K562 (cell line): ENCODE measurements around the gene IP6K1. TPM values are rescaled to one million over a fixed set of nuclear protein-coding genes. Genes with fewer than 3 reads are reported as not detected.

Experiments
- ATAC-seq: fragments of 200-7000 bp; cut with Tn5 transposase; 3 replicates; pipeline ENCODE4 v1.9.1; 2020; ENCODE audit warnings: moderate library complexity
- BruUV-seq: library from RNA; stranded (reverse); fragments of 400-500 nt; replicated peaks from 2 replicates; lab custom pipeline; 2021; lab: Mats Ljungman, UMichigan
- CTCF ChIA-PET: fragments of 300-600 bp; formaldehyde crosslinking; extraction: SDS; loops from one replicate; lab custom pipeline; 2021; ENCODE audit warnings: low intra/inter-chr PET ratio; lab: Yijun Ruan, JAX
- POLR2A ChIA-PET: fragments of 300-600, 350-650 bp; sonication (Branson Sonifier 250); formaldehyde crosslinking; extraction: SDS; loops from one replicate; lab custom pipeline; 2021; ENCODE audit warnings: antibody characterized with exemption, inconsistent platforms; lab: Yijun Ruan, JAX
- DNase-seq, 4 experiments: peaks; one replicate each; pipeline versions ENCODE4 v3.0.0 to v3.0.0-alpha.2; 2011 to 2018; ENCODE audit warnings: low spot score in 3 of 4, mixed read lengths in 3 of 4; ENCODE audit errors: extremely low read depth in 1 of 4
- FAIRE-seq: peaks from 2 replicates; lab custom pipeline; 2011; peaks lifted over from hg19 to GRCh38; lab: Jason Lieb, UNC
- H2AFZ ChIP-seq: 2 replicates; pipeline ENCODE4 v1.6.0; 2011; ENCODE audit warnings: low read depth, low read length, control low read depth, inconsistent platforms
- H3K27ac ChIP-seq: fragments of 200-600 bp; 3 replicates; pipeline ENCODE4 v1.8.0; 2011; ENCODE audit warnings: low read depth, mild to moderate bottlenecking, control low read depth, inconsistent platforms, low read length, moderate library complexity, mixed read lengths; ENCODE audit errors: extremely low read depth
- H3K27me3 ChIP-seq, 2 experiments: fragments of 300-600 bp in 1 of 2; 2 replicates in 1 of 2; 3 replicates in 1 of 2; pipeline versions ENCODE4 v1.6.0 to v1.8.0; 2011; ENCODE audit warnings: inconsistent platforms in 2 of 2, low read length in 2 of 2, mild to moderate bottlenecking in 1 of 2, mixed read lengths in 1 of 2, moderate library complexity in 1 of 2; ENCODE audit not compliant: control insufficient read depth in 2 of 2, insufficient read depth in 2 of 2
- H3K36me3 ChIP-seq: fragments of 300-600 bp; 3 replicates; pipeline ENCODE4 v1.8.0; 2011; ENCODE audit warnings: mild to moderate bottlenecking, low read length, inconsistent platforms; ENCODE audit not compliant: control insufficient read depth, insufficient read depth
- H3K4me1 ChIP-seq, 2 experiments: fragments of 200-600 bp in 1 of 2; replicated peaks in 1 of 2; 2 replicates in 1 of 2; 3 replicates in 1 of 2; pipeline versions ENCODE4 v1.5.1 to v1.8.0; 2011; ENCODE audit warnings: inconsistent platforms in 2 of 2, low read length in 2 of 2, mild to moderate bottlenecking in 1 of 2, mixed read lengths in 1 of 2, moderate library complexity in 1 of 2; ENCODE audit not compliant: control insufficient read depth in 2 of 2, insufficient read depth in 2 of 2
- H3K4me2 ChIP-seq: 2 replicates; pipeline ENCODE4 v1.6.1; 2011; ENCODE audit warnings: low read length, control low read depth, inconsistent platforms, mixed read lengths; ENCODE audit not compliant: insufficient read depth
- H3K4me3 ChIP-seq: fragments of 200-600 bp; sonication (generic), shearing (Covaris generic); 2 replicates; pipeline ENCODE4 v1.5.1; 2016; ENCODE audit warnings: control low read depth, inconsistent platforms
- H3K79me2 ChIP-seq: fragments of 200-600 bp; 3 replicates; pipeline ENCODE4 v1.8.0; 2011; ENCODE audit warnings: low read length, inconsistent platforms; ENCODE audit not compliant: control insufficient read depth, insufficient read depth
- H3K9ac ChIP-seq, 2 experiments: 2 replicates each; pipeline versions ENCODE4 v1.6.0 to v1.6.1; 2011; ENCODE audit warnings: low read depth in 2 of 2, low read length in 2 of 2, control low read depth in 1 of 2, inconsistent platforms in 1 of 2, mild to moderate bottlenecking in 1 of 2, mixed read lengths in 1 of 2; ENCODE audit not compliant: insufficient read depth in 1 of 2
- H3K9me1 ChIP-seq: one replicate; pipeline ENCODE4 v1.6.0; 2011; ENCODE audit warnings: inconsistent platforms, mild to moderate bottlenecking, low read length, moderate library complexity; ENCODE audit not compliant: control insufficient read depth, insufficient read depth
- H3K9me3 ChIP-seq: replicated peaks from 2 replicates; pipeline ENCODE4 v1.5.1; 2011; ENCODE audit warnings: low read depth, low read length, inconsistent platforms; ENCODE audit not compliant: control insufficient read depth, insufficient read depth
- H4K20me1 ChIP-seq: replicated peaks from 2 replicates; pipeline ENCODE4 v1.6.1; 2011; ENCODE audit warnings: low read length, inconsistent platforms, mixed read lengths; ENCODE audit not compliant: control insufficient read depth, insufficient read depth
- POLR2A ChIP-seq: fragments of 450-650 bp; conservative IDR thresholded peaks from 2 replicates; pipeline ENCODE4 v1.6.1; 2016
- RBBP5 ChIP-seq: fragments of 200-600 bp; sonication (generic); IDR thresholded peaks from 2 replicates; pipeline ENCODE4 v1.6.1; 2012; ENCODE audit warnings: borderline replicate concordance, mild to moderate bottlenecking, low read length, control low read depth, inconsistent platforms; ENCODE audit not compliant: insufficient read depth, poor library complexity, severe bottlenecking
- WGBS: fragments of 100-300 bp; shearing (Covaris generic); methylation state at CpG from one replicate; pipeline ENCODE4 v1.1.6; 2016; ENCODE audit warnings: low coverage, mixed read lengths; ENCODE audit not compliant: insufficient coverage; ENCODE audit errors: missing lambda C conversion rate; 5-methylcytosine and 5-hydroxymethylcytosine counted together
- in situ Hi-C: fragments of 300-500 bp; cut with MboI; formaldehyde crosslinking; loops from 4 replicates; pipeline ENCODE4 v1.15.0; 2018; ENCODE audit warnings: inconsistent platforms, mixed read lengths
- intact Hi-C: fragments of 100-400 bp; cut with micrococcal nuclease; formaldehyde crosslinking; loops from 2 replicates; pipeline ENCODE4 v1.14.2; 2022
- polyA plus RNA-seq, 8 experiments: library from polyadenylated mRNA; depleted of rRNA in 4 of 8; stranded (reverse) in 5 of 8; unstranded in 3 of 8; fragments of >200 nt; fragmentation: Nextera tagmentation in 2 of 8; fragmentation: Illumina TruSeq in 1 of 8; extraction: Ambion mirVana in 2 of 8; extraction: Trizol in 1 of 8; gene quantifications; 2 replicates each; pipeline versions ENCODE4 v1.2.1 to v1.2.3, GENCODE V29; 2011 to 2014; ENCODE audit warnings: inconsistent platforms in 1 of 8, missing spikeins in 1 of 8
- total RNA-seq, 7 experiments: library from RNA; depleted of rRNA in 6 of 7; stranded (reverse); fragments of >200 nt in 6 of 7; fragmentation: Illumina TruSeq in 2 of 7; extraction: Trizol in 2 of 7; gene quantifications; 2 replicates each; pipeline versions ENCODE4 v1.2.1 to v1.2.3, GENCODE V29; 2011 to 2021; ENCODE audit warnings: low replicate concordance in 1 of 7

Gene IP6K1
- total and polyA plus RNA-seq, 9 of the 15 experiments (the other 6 are each of a cell fraction or from before 2014, with no cell fraction given), result 0.46 to 29.2 (median 13.1) TPM

GRCh38 chr3:49721896-49722781 is 64.2 kb downstream of the IP6K1 start (continued):
- TF ChIP-seq POLR2A, result peak; percentile 27; the same call in 1 of the 2 replicates

GRCh38 chr3:49721596-49721895 is 64.8 kb downstream of the IP6K1 start:
- FAIRE-seq, result no peak
- no peak for ATAC-seq
- POLR2A ChIA-PET, result interaction anchor here (0.7 kb wide), 1 partner anchor 14 kb away, joined by 3 read pairs; no protein-coding TSS in a partner anchor

More at GRCh38 chr3:49721596-49721895, 64.8 kb downstream of the IP6K1 start:
- BruUV-seq, result no TSS peak
- Histone ChIP-seq H3K36me3 (peaks cover 64% of the 10 kb centered on the region; the same call in 2 of the 3 replicates), H2AFZ (no peak overlapping the region), H3K4me3 (no peak overlapping the region), H3K79me2 (peaks cover 12% of the 10 kb centered on the region), H3K9ac (no peak overlapping the region; a peak in 1 of 4 replicates), H3K9me1 (no peaks in the 10 kb centered on the region), H3K4me2 (no peak overlapping the region), H3K27ac (no peak overlapping the region), H3K9me3 (no peaks in the 10 kb centered on the region), H3K27me3 (no peaks in the 10 kb centered on the region), H3K4me1 (peaks cover 2 to 41% of the 10 kb centered on the region in 2 experiments; a peak in 4 of 5 replicates), H4K20me1 (0 out of 2 replicates have a peak, but pooled peaks cover 3% of the 10 kb centered on the region)
- DNase-seq, result no peak
- CTCF ChIA-PET, result no interaction called here
- in situ Hi-C loops (no loop called here), intact Hi-C loops (loop anchor here (5.0 kb wide), 1 partner anchor 116 kb away; no protein-coding TSS in a partner anchor)
- TF ChIP-seq POLR2A (0 out of 2 replicates have a peak, but pooled peaks have one; percentile 5), RBBP5 (no peak)
- WGBS, result no CpG with 5 or more reads among the region's 9 CpGs
